Left forelimb (tissue), 1 donor: ENCODE data around the gene ADAMTSL1.

Source experiments
- DNase-seq: peaks from one replicate; pipeline ENCODE4 v3.0.0-alpha.2; 2018; ENCODE audit warnings: low spot score

ADAMTSL1 gene

GRCh38 chr9:18741359-18741758 lies 267.4 kb downstream of the ADAMTSL1 start:
- DNase-seq, result no peak

GRCh38 chr9:18741945-18742344 lies 268.0 kb downstream of the ADAMTSL1 start:
- no peak for DNase-seq

- DNase-seq, result no peak
Measured at GRCh38 chr9:18743421-18743820, 269.5 kb downstream of the ADAMTSL1 start.

- no peak for DNase-seq
Measured at GRCh38 chr9:18743971-18744370, 270.0 kb downstream of the ADAMTSL1 start.

- no peak for DNase-seq
Measured at GRCh38 chr9:18745710-18746109, 271.8 kb downstream of the ADAMTSL1 start.

GRCh38 chr9:18746631-18747030 lies 272.7 kb downstream of the ADAMTSL1 start:
- no peak for DNase-seq

- DNase-seq, result no peak
Measured at GRCh38 chr9:18747595-18747994, 273.6 kb downstream of the ADAMTSL1 start.

- DNase-seq, result no peak
Measured at GRCh38 chr9:18748251-18748701, 274.3 kb downstream of the ADAMTSL1 start.

- DNase-seq, result no peak
Measured at GRCh38 chr9:18749711-18750110, 275.8 kb downstream of the ADAMTSL1 start.

- no peak for DNase-seq
Measured at GRCh38 chr9:18753904-18754303, 280.0 kb downstream of the ADAMTSL1 start.

GRCh38 chr9:18754537-18754936 lies 280.6 kb downstream of the ADAMTSL1 start:
- DNase-seq, result no peak

GRCh38 chr9:18755263-18755662 lies 281.3 kb downstream of the ADAMTSL1 start:
- DNase-seq, result no peak

- DNase-seq, result no peak
Measured at GRCh38 chr9:18756712-18757125, 282.8 kb downstream of the ADAMTSL1 start.

GRCh38 chr9:18759827-18760226 lies 285.9 kb downstream of the ADAMTSL1 start:
- no peak for DNase-seq

- DNase-seq, result no peak
Measured at GRCh38 chr9:18761742-18762300, 287.9 kb downstream of the ADAMTSL1 start.

GRCh38 chr9:18766989-18767550 lies 293.1 kb downstream of the ADAMTSL1 start:
- DNase-seq, result no peak

- no peak for DNase-seq
Measured at GRCh38 chr9:18768951-18769622, 295.1 kb downstream of the ADAMTSL1 start.

- no peak for DNase-seq
Measured at GRCh38 chr9:18770131-18770908, 296.4 kb downstream of the ADAMTSL1 start.

GRCh38 chr9:18771011-18771410 lies 297.1 kb downstream of the ADAMTSL1 start:
- DNase-seq, result no peak

- no peak for DNase-seq
Measured at GRCh38 chr9:18771763-18772162, 297.8 kb downstream of the ADAMTSL1 start.

- no peak for DNase-seq
Measured at GRCh38 chr9:18775241-18775640, 301.3 kb downstream of the ADAMTSL1 start.

GRCh38 chr9:18775930-18776329 lies 302.0 kb downstream of the ADAMTSL1 start:
- DNase-seq, result no peak
